B cell (primary cell): Measurements from ENCODE around the gene RPTOR. TPM values are rescaled to one million over a fixed set of nuclear protein-coding genes. Genes with fewer than 3 reads are reported as not detected.

Experiments used
- ATAC-seq: fragments of 200-7000 bp; cut with Tn5 transposase; one replicate; pipeline ENCODE4 v1.10.0; 2021; ENCODE audit warnings: low read depth, mild to moderate bottlenecking, moderate number of reproducible peaks, moderate library complexity
- CTCF ChIA-PET: fragments of 350-600 bp; sonication (Branson Sonifier 250); formaldehyde crosslinking; loops from one replicate; lab custom pipeline; 2021; ENCODE audit warnings: antibody characterized with exemption, inconsistent platforms; lab: Charles Lee
- POLR2A ChIA-PET: fragments of 350-600 bp; sonication (Branson Sonifier 250); formaldehyde crosslinking; loops from one replicate; lab custom pipeline; 2021; ENCODE audit warnings: antibody characterized with exemption; lab: Charles Lee
- DNase-seq: peaks from one replicate; pipeline ENCODE4 v3.0.0; 2013
- H2AFZ ChIP-seq: 2 replicates; pipeline ENCODE4 v1.6.1; 2012; ENCODE audit warnings: mild to moderate bottlenecking, low read depth, low read length; ENCODE audit not compliant: insufficient read depth, poor library complexity, severe bottlenecking
- H3K27ac ChIP-seq, 2 donors: 1 replicate in 1 of 2; 2 replicates in 1 of 2; pipeline ENCODE4 v1.5.1; 2012 to 2013; ENCODE audit warnings: low read length in 2 of 2, mild to moderate bottlenecking in 2 of 2, moderate library complexity in 1 of 2
- H3K27me3 ChIP-seq, 4 experiments: fragments of 200-600 bp in 1 of 4; sonication (generic) in 1 of 4; replicated peaks in 1 of 4; 1 replicate in 2 of 4; 2 replicates in 2 of 4; pipeline versions ENCODE4 v1.6.1 to v1.7.0; 2013 to 2016; ENCODE audit warnings: low read length in 3 of 4, mild to moderate bottlenecking in 2 of 4, mixed read lengths in 1 of 4, moderate library complexity in 1 of 4; ENCODE audit not compliant: insufficient read depth in 4 of 4, control insufficient read depth in 3 of 4; ENCODE audit errors: control extremely low read depth in 1 of 4
- H3K36me3 ChIP-seq, 2 experiments: replicated peaks in 1 of 2; 1 replicate in 1 of 2; 2 replicates in 1 of 2; pipeline versions ENCODE4 v1.6.1 to v1.7.1; 2013; ENCODE audit warnings: low read length in 1 of 2; ENCODE audit not compliant: insufficient read depth in 2 of 2, control insufficient read depth in 1 of 2; ENCODE audit errors: control extremely low read depth in 1 of 2, extremely low read depth in 1 of 2
- H3K4me1 ChIP-seq, 2 donors: fragments of 200-600 bp in 1 of 2; sonication (generic) in 1 of 2; 1 replicate in 1 of 2; 2 replicates in 1 of 2; pipeline versions ENCODE4 v1.5.1 to v1.6.1; 2013 to 2017; ENCODE audit warnings: low read length in 2 of 2; ENCODE audit not compliant: control insufficient read depth in 2 of 2, insufficient read depth in 2 of 2
- H3K4me2 ChIP-seq: replicated peaks from 2 replicates; pipeline ENCODE3; 2012; ENCODE audit warnings: mild to moderate bottlenecking, low read depth, low read length; ENCODE audit not compliant: poor library complexity, severe bottlenecking
- H3K4me3 ChIP-seq, 5 experiments: fragments of 200-600 bp in 1 of 5; sonication (generic) in 1 of 5; 1 replicate in 3 of 5; 2 replicates in 2 of 5; pipeline versions ENCODE4 v1.5.1 to v1.7.0; 2011 to 2016; ENCODE audit warnings: low read length in 4 of 5, mild to moderate bottlenecking in 4 of 5, low read depth in 2 of 5, control low read depth in 1 of 5, moderate library complexity in 1 of 5; ENCODE audit not compliant: insufficient read depth in 1 of 5; ENCODE audit errors: control extremely low read depth in 1 of 5, extremely low read depth in 1 of 5
- H3K79me2 ChIP-seq: fragments of 200-600 bp; sonication (generic); one replicate; pipeline ENCODE4 v1.6.0; 2016; ENCODE audit warnings: low read length; ENCODE audit not compliant: control insufficient read depth, insufficient read depth
- H3K9ac ChIP-seq: fragments of 200-600 bp; sonication (generic); 2 replicates; pipeline ENCODE4 v1.6.1; 2017; ENCODE audit warnings: mild to moderate bottlenecking, low read length, moderate library complexity
- H3K9me3 ChIP-seq, 3 donors: one replicate each; pipeline versions ENCODE4 v1.6.1 to v1.7.1; 2013; ENCODE audit warnings: low read length in 2 of 3; ENCODE audit not compliant: control insufficient read depth in 2 of 3, insufficient read depth in 1 of 3; ENCODE audit errors: control extremely low read depth in 1 of 3
- H4K20me1 ChIP-seq: 2 replicates; pipeline ENCODE4 v1.6.0; 2012; ENCODE audit warnings: mild to moderate bottlenecking, low read length; ENCODE audit not compliant: insufficient read depth, control insufficient read depth, poor library complexity, severe bottlenecking
- H3K27ac Mint-ChIP-seq: one replicate; pipeline ENCODE4 v1.8.0; 2021; ENCODE audit warnings: mixed read lengths
- H3K27me3 Mint-ChIP-seq: one replicate; pipeline ENCODE4 v1.8.0; 2021; ENCODE audit warnings: mixed read lengths
- H3K4me1 Mint-ChIP-seq: one replicate; pipeline ENCODE4 v1.8.0; 2021; ENCODE audit warnings: mixed read lengths
- H3K4me3 Mint-ChIP-seq: one replicate; pipeline ENCODE4 v1.8.0; 2021; ENCODE audit warnings: mixed read lengths
- H3K9me3 Mint-ChIP-seq: one replicate; pipeline ENCODE4 v1.8.0; 2022; ENCODE audit warnings: mixed read lengths; ENCODE audit not compliant: insufficient read depth
- CTCF ChIP-seq: fragments of 200-600 bp; IDR thresholded peaks from one replicate; pipeline ENCODE4 v1.8.0; 2022; ENCODE audit warnings: antibody characterized with exemption, mild to moderate bottlenecking
- EZH2 ChIP-seq: IDR thresholded peaks from 2 replicates; pipeline ENCODE4 v1.6.1; 2012; ENCODE audit warnings: borderline replicate concordance, low read depth, mild to moderate bottlenecking, moderate library complexity, low read length; ENCODE audit not compliant: insufficient read depth, poor library complexity, severe bottlenecking
- WGBS: methylation state at CpG from one replicate; pipeline ENCODE4 v1.1.5; 2013; ENCODE audit warnings: missing lambda C conversion rate; ENCODE audit not compliant: insufficient coverage; 5-methylcytosine and 5-hydroxymethylcytosine counted together
- intact Hi-C: fragments of 100-400 bp; cut with micrococcal nuclease; formaldehyde crosslinking; loops from one replicate; pipeline ENCODE4 v1.10.0; 2022
- polyA plus RNA-seq: library from polyadenylated mRNA; depleted of rRNA; stranded (reverse); fragments of >200 nt; gene quantifications from 2 replicates; pipeline ENCODE4 v1.2.3, GENCODE V29; 2012
- total RNA-seq, 2 donors: library from RNA; stranded (reverse); fragments of 120-200 nt in 1 of 2; gene quantifications; 1 replicate in 1 of 2; 2 replicates in 1 of 2; pipeline versions ENCODE4 v1.2.3 to v1.2.4, GENCODE V29; 2013 to 2022

RPTOR gene
- total and polyA plus RNA-seq, 2 donors (not counting 1 experiment from before 2014, with no cell fraction given) = 13.4 to 58.8 TPM

GRCh38 chr17:80649200-80649644 lies 104.6 kb downstream of the RPTOR start:
- POLR2A ChIA-PET = no interaction called here
- DNase-seq (no peak), ATAC-seq (no peak)
- Histone ChIP-seq H3K27me3 (no peaks in the 10 kb centered on the region), H3K4me1 (peaks cover 6 to 10% of the 10 kb centered on the region in 2 donors), H4K20me1 (peaks cover 61% of the 10 kb centered on the region), H3K4me3 (no peak overlapping the region), H3K9me3 (peaks cover 0 to 4% (median 0%) of the 10 kb centered on the region in 3 donors), H2AFZ (no peak overlapping the region), H3K9ac (no peak overlapping the region), H3K79me2 (peaks cover 97% of the 10 kb centered on the region), H3K27ac (no peak overlapping the region), H3K36me3 (no peaks in the 10 kb centered on the region), H3K4me2 (peak overlapping the region; percentile 14)
- Mint-ChIP-seq H3K9me3 (no peaks in the 10 kb centered on the region), H3K27ac (no peak overlapping the region), H3K4me1 (peaks cover 29% of the 10 kb centered on the region), H3K4me3 (no peak overlapping the region), H3K27me3 (no peaks in the 10 kb centered on the region)
- CTCF ChIA-PET = interaction anchor here (1.0 kb wide), 1 partner anchor 222 kb away, joined by 4 read pairs; no protein-coding TSS in a partner anchor
- TF ChIP-seq EZH2 (no peak), CTCF (no peak)
- intact Hi-C loops = no loop called here
- WGBS = over 99% methylated on average over 10 of the region's 10 CpGs

DNA sequence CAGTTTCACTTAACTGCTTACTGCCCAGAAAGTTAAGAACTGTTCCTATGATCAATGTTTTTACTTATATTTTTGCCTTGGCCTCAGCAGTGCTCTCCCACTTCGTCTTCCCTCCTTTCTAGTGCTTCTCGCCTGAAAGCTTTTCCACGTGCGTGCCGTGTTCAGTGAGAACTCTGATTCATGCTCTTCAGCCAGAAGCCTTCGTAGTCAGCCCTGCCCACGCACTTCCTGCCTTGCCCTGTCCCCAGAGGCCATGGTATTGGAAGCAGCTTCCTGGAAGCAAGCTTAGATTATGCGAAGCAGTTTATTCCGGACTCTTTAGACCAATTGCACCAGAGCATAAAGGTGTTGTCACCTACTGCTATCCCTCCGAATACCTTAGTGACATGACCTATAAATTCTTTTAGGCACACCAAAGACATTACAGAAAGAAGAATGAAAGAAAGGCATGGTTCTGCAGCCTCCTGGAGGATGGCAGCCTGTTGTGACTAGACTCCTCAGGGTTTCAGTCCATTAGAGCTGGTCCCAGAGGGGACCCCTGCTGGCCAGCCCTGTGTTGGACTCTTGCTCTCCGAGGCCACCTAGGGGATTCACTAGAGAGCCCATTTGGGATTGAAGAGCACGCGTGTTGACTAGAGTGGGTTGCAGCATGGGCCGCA lies 105.2 kb downstream of the RPTOR start:
- H3K9me3 Mint-ChIP-seq = no peaks in the 10 kb centered on the region
- 69% methylated on average over 11 of the region's 14 CpGs for WGBS
- peaks cover 58% of the 10 kb centered on the region for H4K20me1 ChIP-seq
- no peak overlapping the region for H3K4me3 ChIP-seq
- no peaks in the 10 kb centered on the region for H3K36me3 ChIP-seq
- POLR2A ChIA-PET = no interaction called here
- no peaks in the 10 kb centered on the region for H3K27me3 ChIP-seq
- H3K27ac Mint-ChIP-seq = no peak overlapping the region
- peaks cover 6 to 10% of the 10 kb centered on the region in 2 donors for H3K4me1 ChIP-seq
- peaks cover 95% of the 10 kb centered on the region for H3K79me2 ChIP-seq
- peaks cover 0 to 6% (median 0%) of the 10 kb centered on the region in 3 donors for H3K9me3 ChIP-seq
- TF ChIP-seq EZH2 (no peak), CTCF (no peak)
- H3K27me3 Mint-ChIP-seq = no peaks in the 10 kb centered on the region
- intact Hi-C loops = no loop called here
- no peak overlapping the region for H3K27ac ChIP-seq
- H3K4me3 Mint-ChIP-seq = no peak overlapping the region
- CTCF ChIA-PET = interaction anchor here (1.0 to 1.5 kb wide), 2 partner anchors 10 to 223 kb away, joined by 4 to 5 read pairs; no protein-coding TSS in a partner anchor
- H3K9ac ChIP-seq = no peak overlapping the region
- DNase-seq (no peak), ATAC-seq (peak; percentile 31)
- H3K4me1 Mint-ChIP-seq = peaks cover 27% of the 10 kb centered on the region
- no peak overlapping the region for H2AFZ ChIP-seq
- peak overlapping the region; percentile 14 for H3K4me2 ChIP-seq
